Osteocyte (in vitro differentiated cells): ENCODE measurements around the gene CRISP1. TPM values are rescaled to one million over a fixed set of nuclear protein-coding genes. Genes with fewer than 3 reads are reported as not detected.

Experiments used
- DNase-seq: peaks from one replicate; pipeline ENCODE4 v3.0.0; 2021; ENCODE audit warnings: mixed read lengths; ENCODE audit not compliant: unreplicated experiment; ENCODE audit errors: extremely low spot score
- H3K27ac Mint-ChIP-seq: one replicate; pipeline ENCODE4 v1.8.0; 2021; ENCODE audit warnings: mild to moderate bottlenecking, mixed read lengths; ENCODE audit not compliant: unreplicated experiment
- H3K27me3 Mint-ChIP-seq: one replicate; pipeline ENCODE4 v1.8.0; 2021; ENCODE audit warnings: mixed read lengths; ENCODE audit not compliant: unreplicated experiment
- H3K36me3 Mint-ChIP-seq: one replicate; pipeline ENCODE4 v1.8.0; 2021; ENCODE audit warnings: mixed read lengths; ENCODE audit not compliant: unreplicated experiment
- H3K4me1 Mint-ChIP-seq: one replicate; pipeline ENCODE4 v1.8.0; 2021; ENCODE audit warnings: mixed read lengths; ENCODE audit not compliant: unreplicated experiment
- H3K4me3 Mint-ChIP-seq: one replicate; pipeline ENCODE4 v1.8.0; 2021; ENCODE audit warnings: mild to moderate bottlenecking, moderate library complexity, mixed read lengths; ENCODE audit not compliant: unreplicated experiment
- H3K9me3 Mint-ChIP-seq: one replicate; pipeline ENCODE4 v1.8.0; 2021; ENCODE audit warnings: mixed read lengths; ENCODE audit not compliant: unreplicated experiment
- CTCF ChIP-seq: fragments of 200-600 bp; sonication (generic); IDR thresholded peaks from 2 replicates; pipeline ENCODE4 v1.5.0; 2021; ENCODE audit warnings: antibody characterized with exemption, mild to moderate bottlenecking, moderate library complexity
- total RNA-seq: library from RNA; stranded (reverse); gene quantifications from 2 replicates; pipeline ENCODE4 v1.2.1, GENCODE V29; 2021

The CRISP1 gene
- total RNA-seq, 1 donor from 2014 or later, result not detected

- Mint-ChIP-seq H3K9me3 (peaks cover 7% of the 10 kb centered on the region), H3K4me1 (no peaks in the 10 kb centered on the region), H3K4me3 (no peak overlapping the region), H3K27me3 (no peaks in the 10 kb centered on the region), H3K27ac (no peak overlapping the region), H3K36me3 (no peaks in the 10 kb centered on the region)
- no peak for TF ChIP-seq CTCF
- DNase-seq, result no peak
These were observed 82.1 kb downstream of the CRISP1 start for GRCh38 chr6:49784272-49784671.

Other genes starting within 250 kb of the CRISP1 start
- gene RHAG, start 229.7 kb downstream of the CRISP1 start, total RNA-seq, result not detected in 2 replicates
- not detected in 2 replicates for gene CRISP2, start 153.0 kb downstream of the CRISP1 start, total RNA-seq
- not detected in 2 replicates for gene CRISP3, start 122.1 kb downstream of the CRISP1 start, total RNA-seq
- gene PGK2, start 79.2 kb downstream of the CRISP1 start, total RNA-seq, result not detected in 2 replicates
- gene DEFB114, start 97.6 kb upstream of the CRISP1 start, total RNA-seq, result not detected in 2 replicates
- gene DEFB113, start 103.1 kb upstream of the CRISP1 start, total RNA-seq, result not detected in 2 replicates
- gene DEFB110, start 155.5 kb upstream of the CRISP1 start, total RNA-seq, result not detected in 2 replicates
- gene DEFB112, start 183.4 kb upstream of the CRISP1 start, total RNA-seq, result not detected in 2 replicates